HG03039 (cell line): ENCODE data around the gene RASSF3.

Source experiments
- ATAC-seq: cut with Tn5 transposase; IDR thresholded peaks from one replicate; pipeline ENCODE4 v1.9.1; 2021; ENCODE audit warnings: mild to moderate bottlenecking, moderate library complexity; ENCODE audit not compliant: unreplicated experiment

RASSF3 gene

GRCh38 chr12:64667793-64668192 lies 57.5 kb downstream of the RASSF3 start:
- no peak for ATAC-seq

- peak; percentile 61 for ATAC-seq
These were observed 59.1 kb downstream of the RASSF3 start for GRCh38 chr12:64669270-64669842.

GRCh38 chr12:64670019-64670418 lies 59.7 kb downstream of the RASSF3 start:
- ATAC-seq, result no peak

GRCh38 chr12:64670919-64671639 lies 60.8 kb downstream of the RASSF3 start:
- no peak for ATAC-seq

- ATAC-seq, result no peak
These were observed 61.4 kb downstream of the RASSF3 start for GRCh38 chr12:64671681-64672080.

- no peak for ATAC-seq
These were observed 62.7 kb downstream of the RASSF3 start for GRCh38 chr12:64672925-64673409.

GRCh38 chr12:64673490-64674169 lies 63.3 kb downstream of the RASSF3 start:
- ATAC-seq, result no peak

- no peak for ATAC-seq
These were observed 64.2 kb downstream of the RASSF3 start for GRCh38 chr12:64674367-64674922.

- no peak for ATAC-seq
These were observed 65.5 kb downstream of the RASSF3 start for GRCh38 chr12:64675795-64676194.

GRCh38 chr12:64678248-64678647 lies 68.0 kb downstream of the RASSF3 start:
- ATAC-seq, result no peak

- ATAC-seq, result no peak
These were observed 68.5 kb downstream of the RASSF3 start for GRCh38 chr12:64678835-64679234.

- peak; percentile 52 for ATAC-seq
These were observed 69.2 kb downstream of the RASSF3 start for GRCh38 chr12:64679487-64680001.

- ATAC-seq, result no peak
These were observed 69.9 kb downstream of the RASSF3 start for GRCh38 chr12:64680235-64680634.

- no peak for ATAC-seq
These were observed 71.1 kb downstream of the RASSF3 start for GRCh38 chr12:64681200-64682052.

GRCh38 chr12:64682572-64683277 lies 72.4 kb downstream of the RASSF3 start:
- no peak for ATAC-seq

GRCh38 chr12:64683816-64684543 lies 73.7 kb downstream of the RASSF3 start:
- no peak for ATAC-seq

GRCh38 chr12:64685050-64685449 lies 74.8 kb downstream of the RASSF3 start:
- no peak for ATAC-seq

- no peak for ATAC-seq
These were observed 75.3 kb downstream of the RASSF3 start for GRCh38 chr12:64685605-64686004.

GRCh38 chr12:64687816-64688215 lies 77.5 kb downstream of the RASSF3 start:
- ATAC-seq, result no peak
